Thymus (tissue), 11 donors: ENCODE measurements around the gene CAND1. TPM values are rescaled to one million over a fixed set of nuclear protein-coding genes. Genes with fewer than 3 reads are reported as not detected.
A peak's percentile ranks its signal among the peaks of the same experiment; 100 is the strongest.
"Not testable (repeated sequence)": the region's sequence is repeated elsewhere in the genome, so short reads cannot be mapped to it uniquely, and the experiment has no call there.

ENCODE experiments used
- DNase-seq, 9 donors: peaks; one replicate each; pipeline ENCODE4 v3.0.0-alpha.2; 2013; ENCODE audit warnings: low spot score in 9 of 9, low read depth in 6 of 9, missing footprints in 1 of 9
- H3K27ac ChIP-seq, 2 donors: one replicate each; pipeline ENCODE4 v1.5.1; 2013; ENCODE audit warnings: control low read depth in 1 of 2, low read depth in 1 of 2, low read length in 1 of 2, mild to moderate bottlenecking in 1 of 2, moderate library complexity in 1 of 2
- H3K27me3 ChIP-seq, 2 donors: one replicate each; pipeline ENCODE4 v1.5.1; 2013; ENCODE audit warnings: low read length in 1 of 2; ENCODE audit not compliant: control insufficient read depth in 2 of 2, insufficient read depth in 1 of 2
- H3K36me3 ChIP-seq, 2 donors: one replicate each; pipeline ENCODE4 v1.5.1; 2013; ENCODE audit warnings: low read length in 1 of 2, mild to moderate bottlenecking in 1 of 2, moderate library complexity in 1 of 2; ENCODE audit not compliant: control insufficient read depth in 2 of 2, insufficient read depth in 2 of 2
- H3K4me1 ChIP-seq, 2 donors: one replicate each; pipeline ENCODE4 v1.5.1; 2013; ENCODE audit warnings: low read length in 2 of 2; ENCODE audit not compliant: control insufficient read depth in 2 of 2, insufficient read depth in 2 of 2
- H3K4me3 ChIP-seq, 2 donors: one replicate each; pipeline ENCODE4 v1.5.1; 2013; ENCODE audit warnings: low read length in 2 of 2, control low read depth in 1 of 2, mild to moderate bottlenecking in 1 of 2
- H3K9me3 ChIP-seq, 2 donors: one replicate each; pipeline ENCODE4 v1.5.1; 2013; ENCODE audit warnings: low read length in 1 of 2, mild to moderate bottlenecking in 1 of 2; ENCODE audit not compliant: control insufficient read depth in 2 of 2, insufficient read depth in 1 of 2
- WGBS: extraction: QIAGEN DNeasy Blood & Tissue Kit; methylation state at CpG from one replicate; pipeline ENCODE4 v1.1.7; 2013; 5-methylcytosine and 5-hydroxymethylcytosine counted together
- polyA plus RNA-seq: library from polyadenylated mRNA; stranded (reverse); fragments of 200-250 nt; gene quantifications from one replicate; pipeline ENCODE4 v1.2.3, GENCODE V29; 2013
- total RNA-seq: library from RNA; stranded (reverse); fragments of 120-200 nt; gene quantifications from one replicate; pipeline ENCODE4 v1.2.4, GENCODE V29; 2013
- donor health status: healthy.

CAND1 gene
- total and polyA plus RNA-seq, 2 donors: 43.3 to 98.4 TPM

DNA sequence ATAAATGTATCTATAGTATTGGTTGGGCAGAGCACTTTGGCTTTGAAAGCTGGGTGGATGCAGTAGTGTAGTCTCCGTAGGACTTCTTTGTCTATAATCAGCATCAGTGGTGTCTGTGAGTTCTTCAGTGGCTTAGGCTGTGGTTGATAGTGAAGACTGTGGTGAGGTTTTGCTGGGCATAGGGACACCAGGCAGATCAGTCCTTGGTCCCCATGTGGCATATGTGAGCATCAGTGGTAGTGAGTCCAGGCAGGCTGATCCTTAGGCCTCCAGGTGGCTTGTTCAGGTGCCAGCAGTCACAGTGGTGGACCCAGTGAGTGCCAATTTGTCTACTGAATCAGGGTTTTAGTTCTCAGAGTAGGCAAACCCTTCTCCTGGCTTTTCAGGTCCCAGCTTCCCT lies 70.4 kb downstream of the CAND1 start:
- peaks cover 0 to 6% of the 10 kb centered on the region in 2 donors for H3K9me3 ChIP-seq
- no peaks in the 10 kb centered on the region for H3K27me3 ChIP-seq
- no peaks in the 10 kb centered on the region for H3K4me1 ChIP-seq
- 100% methylated on average over 1 of the region's 1 CpG for WGBS
- H3K4me3 ChIP-seq: no peak overlapping the region
- no peak overlapping the region for H3K27ac ChIP-seq
- DNase-seq: no peak
- H3K36me3 ChIP-seq: no peaks in the 10 kb centered on the region

DNA sequence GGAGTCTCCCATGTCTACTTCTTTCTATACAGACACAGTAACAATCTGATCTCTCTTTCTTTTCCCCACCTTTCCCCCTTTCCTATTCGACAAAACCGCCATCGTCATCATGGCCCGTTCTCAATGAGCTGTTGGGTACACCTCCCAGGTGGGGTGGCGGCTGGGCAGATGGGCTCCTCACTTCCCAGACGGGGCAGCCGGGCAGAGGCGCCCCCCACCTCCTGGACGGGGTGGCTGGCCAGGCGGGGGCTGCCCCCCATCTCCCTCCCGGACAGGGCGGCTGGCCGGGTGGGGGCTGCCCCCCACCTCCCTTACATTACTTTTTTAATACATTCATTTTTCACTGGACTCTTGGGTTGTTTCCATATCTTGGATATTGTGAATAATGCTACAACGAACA lies 71.9 kb downstream of the CAND1 start:
- H3K4me1 ChIP-seq, H3K4me3 ChIP-seq, H3K9me3 ChIP-seq, DNase-seq, H3K27ac ChIP-seq, H3K36me3 ChIP-seq, H3K27me3 ChIP-seq: not testable (repeated sequence)
- WGBS: 99% methylated on average over 14 of the region's 14 CpGs

DNA sequence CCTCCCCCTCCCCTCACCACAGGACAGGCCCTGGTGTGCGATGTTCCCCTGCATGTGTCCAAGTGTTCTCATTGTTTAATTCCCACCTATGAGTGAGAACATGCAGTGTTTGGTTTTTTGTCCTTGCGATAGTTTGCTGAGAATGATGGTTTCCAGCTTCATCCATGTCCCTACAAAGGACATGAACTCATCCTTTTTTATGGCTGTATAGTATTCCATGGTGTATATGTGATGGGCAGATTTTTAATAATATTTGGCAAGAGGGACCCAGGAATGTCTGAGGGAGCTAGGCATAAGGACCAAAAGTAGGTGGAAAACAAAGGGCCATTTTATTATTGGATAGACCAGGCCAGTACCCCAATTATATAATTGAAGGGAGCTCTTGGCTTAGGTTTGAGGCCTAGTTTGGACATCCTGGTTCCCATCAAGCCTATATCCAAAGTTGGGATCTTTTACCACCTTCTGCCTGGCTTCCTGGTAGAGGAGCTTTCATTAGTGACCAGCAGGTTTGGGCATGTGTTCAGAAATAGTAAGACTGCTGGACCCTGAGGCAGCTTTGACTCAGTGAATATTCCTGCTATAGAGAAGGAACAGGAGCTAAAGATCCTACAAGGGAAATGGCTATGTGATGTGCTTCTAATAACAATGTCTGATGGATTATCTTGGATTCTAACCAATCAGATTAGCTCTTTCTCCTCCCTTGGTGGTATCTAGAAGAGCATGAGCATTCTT lies 76.0 kb downstream of the CAND1 start:
- Histone ChIP-seq H3K36me3 (no peaks in the 10 kb centered on the region), H3K27me3 (no peaks in the 10 kb centered on the region), H3K27ac (no peak overlapping the region), H3K4me1 (no peaks in the 10 kb centered on the region), H3K9me3 (no peaks in the 10 kb centered on the region), H3K4me3 (no peak overlapping the region)
- no peak for DNase-seq
- 100% methylated on average over 2 of the region's 2 CpGs for WGBS

DNA sequence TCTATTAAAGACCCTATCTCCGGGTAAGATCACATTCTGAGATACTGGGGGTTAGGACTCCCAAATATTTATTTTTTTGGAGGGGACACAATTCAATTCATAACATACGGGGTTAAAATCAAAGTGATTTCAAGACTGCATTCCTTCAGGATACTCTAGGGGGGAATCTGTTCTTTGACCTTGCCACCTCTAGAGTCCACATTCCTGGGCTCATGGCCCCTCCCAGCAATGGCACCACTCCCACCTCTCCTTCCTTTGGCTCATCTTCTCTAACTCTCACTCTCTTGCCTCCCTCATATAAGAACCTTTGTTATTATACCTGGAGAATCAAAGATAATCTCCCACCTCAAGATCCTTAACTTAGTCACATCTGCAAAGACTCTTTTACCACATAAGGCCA lies 79.5 kb downstream of the CAND1 start:
- no peaks in the 10 kb centered on the region for H3K9me3 ChIP-seq
- DNase-seq: no peak
- WGBS: 94% methylated on average over 2 of the region's 2 CpGs

DNA sequence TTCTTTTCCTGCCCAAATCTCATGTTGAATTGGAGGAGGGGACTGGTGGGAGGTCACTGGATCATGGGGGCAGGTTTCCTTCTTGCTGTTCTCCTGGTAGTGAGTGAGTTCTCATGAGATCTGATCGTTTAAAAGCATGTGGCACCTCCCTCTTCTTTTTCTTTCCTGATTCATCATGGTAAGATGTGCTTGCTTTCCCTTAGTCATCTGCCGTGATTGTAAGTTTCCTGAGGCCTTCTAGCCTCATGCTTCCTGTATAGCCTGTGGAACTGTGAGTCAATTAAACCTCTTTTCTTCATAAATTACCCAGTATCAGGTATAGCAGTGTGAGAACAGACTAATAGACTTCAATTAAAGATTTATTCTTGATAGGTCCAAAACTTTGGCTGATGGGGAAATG lies 83.5 kb downstream of the CAND1 start:
- Histone ChIP-seq H3K27ac (no peak overlapping the region), H3K4me3 (no peak overlapping the region), H3K36me3 (no peaks in the 10 kb centered on the region), H3K9me3 (no peaks in the 10 kb centered on the region), H3K4me1 (no peaks in the 10 kb centered on the region), H3K27me3 (no peaks in the 10 kb centered on the region)
- DNase-seq: no peak
- 74% methylated on average over 2 of the region's 2 CpGs for WGBS

More for the DNA sequence above, 79.5 kb downstream of the CAND1 start:
- Histone ChIP-seq H3K27ac (no peak overlapping the region), H3K4me3 (no peak overlapping the region), H3K27me3 (no peaks in the 10 kb centered on the region), H3K36me3 (no peaks in the 10 kb centered on the region), H3K4me1 (no peaks in the 10 kb centered on the region)

DNA sequence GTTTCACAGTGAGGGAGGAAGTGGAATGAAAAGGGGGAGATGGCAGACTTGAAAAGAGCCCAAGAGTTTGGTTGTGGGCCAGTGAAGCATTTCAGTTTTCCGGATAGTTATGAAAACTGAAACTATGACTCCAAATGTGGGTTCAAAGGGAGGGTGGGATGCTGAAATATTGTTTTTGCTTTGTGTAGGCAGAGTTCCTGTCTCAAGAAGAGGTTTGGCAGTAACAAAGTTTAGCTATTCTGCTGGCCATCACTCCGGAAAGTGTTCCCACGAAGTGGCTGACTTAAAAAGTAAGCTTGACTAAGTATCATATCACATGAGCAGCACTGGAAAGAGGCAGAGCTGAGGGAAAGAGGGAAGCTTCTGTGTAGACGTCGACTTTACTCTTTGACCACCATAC lies 85.2 kb downstream of the CAND1 start:
- H3K36me3 ChIP-seq: no peaks in the 10 kb centered on the region
- H3K4me3 ChIP-seq: no peak overlapping the region
- 64% methylated on average over 5 of the region's 5 CpGs for WGBS
- peaks cover 0 to 4% of the 10 kb centered on the region in 2 donors for H3K4me1 ChIP-seq
- no peaks in the 10 kb centered on the region for H3K9me3 ChIP-seq
- no peak for DNase-seq
- H3K27ac ChIP-seq: peak overlapping the region in 1 of 2 donors; percentile 47
- H3K27me3 ChIP-seq: no peaks in the 10 kb centered on the region

DNA sequence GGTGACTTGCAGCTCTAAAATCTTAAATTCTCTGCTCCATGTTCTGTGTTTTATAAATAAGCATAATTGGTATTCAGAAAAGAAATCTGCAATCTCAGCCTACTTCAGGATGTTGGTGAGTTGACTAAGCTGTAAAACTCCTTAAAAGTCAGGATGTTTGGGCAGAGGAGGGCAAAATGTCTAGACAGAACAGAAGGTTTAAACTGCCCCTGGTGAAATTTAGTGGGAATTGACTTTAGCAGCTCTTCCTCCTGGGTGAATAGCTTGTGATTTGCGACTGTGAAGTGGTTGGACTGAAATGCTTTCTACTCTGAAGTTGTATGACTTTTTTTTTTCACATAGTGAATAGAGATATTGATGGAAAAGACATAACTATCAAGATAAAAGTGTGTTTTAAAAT lies 85.8 kb downstream of the CAND1 start:
- H3K27ac ChIP-seq: peak overlapping the region in 1 of 2 donors; percentile 33
- WGBS: 91% methylated on average over 1 of the region's 1 CpG
- H3K9me3 ChIP-seq: no peaks in the 10 kb centered on the region
- H3K27me3 ChIP-seq: no peaks in the 10 kb centered on the region
- no peak overlapping the region for H3K4me3 ChIP-seq
- DNase-seq: no peak
- H3K36me3 ChIP-seq: no peaks in the 10 kb centered on the region
- H3K4me1 ChIP-seq: peaks cover 0 to 4% of the 10 kb centered on the region in 2 donors

DNA sequence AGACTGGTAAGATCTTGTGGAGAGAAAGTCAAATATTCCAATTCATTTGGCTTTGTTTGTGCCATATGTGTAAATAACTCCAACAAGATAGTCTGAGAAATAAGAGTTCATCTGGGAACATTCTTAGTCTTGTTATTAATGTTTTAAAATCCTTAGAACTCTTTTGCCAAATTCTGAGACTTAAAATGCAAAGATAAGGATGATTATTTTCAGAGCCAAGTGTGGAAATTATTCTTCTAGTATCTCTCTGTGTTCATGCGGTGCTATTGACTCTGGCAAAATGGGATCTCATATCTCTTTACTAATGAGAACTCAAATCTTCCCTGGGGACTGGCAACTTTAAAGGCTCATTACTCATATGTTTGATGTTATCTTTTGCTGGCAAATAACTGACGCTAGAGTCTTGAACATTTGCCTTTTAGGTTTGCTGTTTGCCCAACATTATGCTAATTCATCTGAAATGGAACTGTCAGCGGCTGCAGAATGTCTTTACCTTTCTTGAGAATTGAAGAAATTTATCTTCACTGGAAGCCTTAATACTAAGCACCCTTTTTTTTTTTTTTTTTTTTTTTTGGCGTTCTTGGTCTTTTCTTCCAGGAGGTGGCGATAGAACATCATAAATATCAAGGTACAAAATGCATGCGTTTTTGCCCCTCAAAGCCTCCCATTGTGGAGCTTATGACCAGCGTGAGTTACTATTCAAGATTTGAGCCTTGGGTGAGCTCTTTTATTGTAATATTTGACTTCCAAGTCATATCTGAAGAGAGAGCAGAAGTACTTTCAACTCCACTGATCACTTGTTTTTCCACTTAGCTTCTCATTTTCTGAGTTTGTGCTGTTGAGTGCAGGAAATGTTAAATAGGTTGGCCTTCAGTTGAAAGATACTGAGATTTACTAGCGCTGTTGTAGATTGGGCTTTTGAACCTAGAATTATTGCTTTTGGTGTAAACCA lies 86.5 kb downstream of the CAND1 start:
- Histone ChIP-seq H3K36me3 (no peaks in the 10 kb centered on the region), H3K4me3 (no peak overlapping the region), H3K27ac (peak overlapping the region in 1 of 2 donors; percentile 15), H3K27me3 (no peaks in the 10 kb centered on the region), H3K9me3 (no peaks in the 10 kb centered on the region), H3K4me1 (peaks cover 0 to 4% of the 10 kb centered on the region in 2 donors)
- 29% methylated on average over 8 of the region's 8 CpGs for WGBS
- peak; percentile 36 to 85 (median 55) for DNase-seq

DNA sequence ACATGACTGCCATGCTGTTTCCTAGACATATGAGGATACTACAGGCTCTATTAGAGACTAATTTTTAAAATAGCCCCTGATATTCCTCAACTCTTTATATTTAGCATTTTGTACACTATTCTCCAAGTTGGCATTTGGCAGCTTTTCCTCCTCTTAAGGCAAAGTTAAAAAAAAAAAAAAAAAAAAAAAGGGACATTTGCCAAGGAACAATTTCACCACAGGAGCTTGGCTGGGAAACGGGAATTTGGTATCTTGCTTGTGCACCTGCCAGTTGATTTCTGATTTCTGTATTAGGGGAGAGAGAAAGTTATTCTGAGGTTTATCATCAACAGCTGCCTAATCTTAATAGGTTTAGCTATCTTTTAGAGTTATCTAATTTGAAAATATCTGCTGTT lies 87.2 kb downstream of the CAND1 start:
- DNase-seq: no peak
- peak overlapping the region in 1 of 2 donors; percentile 15 for H3K27ac ChIP-seq
- WGBS: 95% methylated on average over 1 of the region's 1 CpG

More for the DNA sequence above, 87.2 kb downstream of the CAND1 start:
- Histone ChIP-seq H3K27me3 (no peaks in the 10 kb centered on the region), H3K4me1 (peaks cover 0 to 4% of the 10 kb centered on the region in 2 donors), H3K36me3 (no peaks in the 10 kb centered on the region), H3K9me3 (no peaks in the 10 kb centered on the region), H3K4me3 (no peak overlapping the region)
